Measurements from ENCODE around the gene PIGC.

The PIGC gene

GRCh38 chr1:172397221-172397620, 46.6 kb downstream of the PIGC start:
- DNase-seq = no peak

- DNase-seq = no peak
Observed at GRCh38 chr1:172395576-172395975, 48.3 kb downstream of the PIGC start.

- DNase-seq = no peak
Observed at GRCh38 chr1:172394811-172395210, 49.1 kb downstream of the PIGC start.

GRCh38 chr1:172394141-172394751, 49.6 kb downstream of the PIGC start:
- peak; percentile 75 for DNase-seq

- no peak for DNase-seq
Observed at GRCh38 chr1:172393354-172393753, 50.5 kb downstream of the PIGC start.

- no peak for DNase-seq
Observed at GRCh38 chr1:172391976-172392375, 51.9 kb downstream of the PIGC start.
